GM23338 (cell line): ENCODE measurements around the gene CCNA1. TPM values are rescaled to one million over a fixed set of nuclear protein-coding genes. Genes with fewer than 3 reads are reported as not detected.

Experiments
- ATAC-seq: fragments of 200-7000 bp; cut with Tn5 transposase; 3 replicates; pipeline ENCODE4 v1.9.1; 2020
- DNase-seq: peaks from one replicate; pipeline ENCODE4 v3.0.0-alpha.2; 2015; ENCODE audit warnings: low spot score
- H2AFZ ChIP-seq: fragments of 200-600 bp; sonication (generic); 2 replicates; pipeline ENCODE4 v1.8.0; 2016; ENCODE audit warnings: antibody characterized with exemption, mild to moderate bottlenecking, moderate library complexity
- H3F3A ChIP-seq: fragments of 200-600 bp; sonication (generic); replicated peaks from 2 replicates; pipeline ENCODE4 v1.8.0; 2017; ENCODE audit warnings: antibody characterized with exemption, mixed run types, low read depth
- H3K27ac ChIP-seq: fragments of 200-600 bp; sonication (generic); 2 replicates; pipeline ENCODE4 v1.6.1; 2016; ENCODE audit warnings: low read depth
- H3K27me3 ChIP-seq: fragments of 200-600 bp; sonication (generic); 2 replicates; pipeline ENCODE4 v1.8.0; 2016; ENCODE audit warnings: mild to moderate bottlenecking, mixed run types, moderate library complexity; ENCODE audit not compliant: insufficient read depth
- H3K36me3 ChIP-seq: fragments of 200-600 bp; sonication (generic); 2 replicates; pipeline ENCODE4 v1.8.0; 2016; ENCODE audit warnings: mild to moderate bottlenecking; ENCODE audit not compliant: insufficient read depth
- H3K4me1 ChIP-seq: fragments of 200-600 bp; sonication (generic); 2 replicates; pipeline ENCODE4 v1.8.0; 2016; ENCODE audit warnings: mild to moderate bottlenecking, moderate library complexity; ENCODE audit not compliant: insufficient read depth
- H3K4me2 ChIP-seq: fragments of 200-600 bp; sonication (generic); 2 replicates; pipeline ENCODE4 v1.7.1; 2017; ENCODE audit warnings: mixed run types
- H3K4me3 ChIP-seq: fragments of 200-600 bp; sonication (generic); 2 replicates; pipeline ENCODE4 v1.6.1; 2016; ENCODE audit warnings: mixed run types
- H3K79me2 ChIP-seq: fragments of 200-600 bp; sonication (generic); replicated peaks from 2 replicates; pipeline ENCODE4 v1.8.0; 2017; ENCODE audit warnings: mild to moderate bottlenecking; ENCODE audit not compliant: insufficient read depth
- H3K9me2 ChIP-seq: fragments of 200-600 bp; sonication (generic); 2 replicates; pipeline ENCODE4 v1.8.0; 2017; ENCODE audit not compliant: insufficient read depth
- H4K20me1 ChIP-seq: fragments of 200-600 bp; sonication (generic); replicated peaks from 2 replicates; pipeline ENCODE4 v1.8.0; 2017; ENCODE audit warnings: mild to moderate bottlenecking; ENCODE audit not compliant: insufficient read depth
- H3K27ac Mint-ChIP-seq: 2 replicates; pipeline ENCODE4 v1.8.0; 2020; ENCODE audit warnings: inconsistent platforms, mild to moderate bottlenecking, moderate library complexity, mixed read lengths
- H3K27me3 Mint-ChIP-seq: 3 replicates; pipeline ENCODE4 v1.8.0; 2022; ENCODE audit warnings: low read depth, mild to moderate bottlenecking, moderate library complexity, mixed read lengths, inconsistent platforms; ENCODE audit not compliant: insufficient read depth, poor library complexity
- H3K36me3 Mint-ChIP-seq: 3 replicates; pipeline ENCODE4 v1.8.0; 2021; ENCODE audit warnings: low read depth, mild to moderate bottlenecking, inconsistent platforms, moderate library complexity, mixed read lengths
- H3K4me1 Mint-ChIP-seq: 3 replicates; pipeline ENCODE4 v1.8.0; 2020; ENCODE audit warnings: mild to moderate bottlenecking, inconsistent platforms, mixed read lengths
- H3K4me3 Mint-ChIP-seq: 3 replicates; pipeline ENCODE4 v1.8.0; 2021; ENCODE audit warnings: moderate library complexity, mild to moderate bottlenecking, inconsistent platforms, mixed read lengths
- H3K9me3 Mint-ChIP-seq: 3 replicates; pipeline ENCODE4 v1.8.0; 2020; ENCODE audit warnings: moderate library complexity, mild to moderate bottlenecking, inconsistent platforms, mixed read lengths
- CREB1 ChIP-seq: fragments of 250-450 bp; sonication (Bioruptor Pico); IDR thresholded peaks from 2 replicates; pipeline ENCODE4 v1.5.0; 2020; ENCODE audit warnings: low read depth, mild to moderate bottlenecking, moderate library complexity
- NANOG ChIP-seq: IDR thresholded peaks from 2 replicates; pipeline ENCODE4 v1.6.1; 2016; ENCODE audit warnings: antibody characterized with exemption, borderline replicate concordance
- STAT1 ChIP-seq: IDR thresholded peaks from one replicate; pipeline ENCODE4 v1.6.1; 2016; ENCODE audit warnings: antibody characterized with exemption; ENCODE audit not compliant: unreplicated experiment
- ZNF114 ChIP-seq: fragments of 250-450 bp; sonication (Bioruptor Pico); IDR thresholded peaks from 2 replicates; pipeline ENCODE4 v1.5.0; 2020; ENCODE audit warnings: mild to moderate bottlenecking, moderate library complexity
- polyA plus RNA-seq: library from polyadenylated mRNA; unstranded; fragments of >200 nt; fragmentation: Nextera tagmentation; extraction: Ambion mirVana; gene quantifications from 2 replicates; pipeline ENCODE4 v1.2.1, GENCODE V29; 2016
- total RNA-seq: library from RNA; depleted of rRNA; stranded (reverse); fragments of >200 nt; shearing (Covaris generic); gene quantifications from 2 replicates; pipeline ENCODE4 v1.2.3, GENCODE V29; 2014
- TF ChIP-seq, protein P1 (sequence below): IDR thresholded peaks from one replicate; pipeline ENCODE4 v1.6.1; 2018; ENCODE audit warnings: antibody characterized with exemption; ENCODE audit not compliant: unreplicated experiment
- TF ChIP-seq, protein P2 (sequence below): IDR thresholded peaks from 2 replicates; pipeline ENCODE4 v1.6.1; 2016; ENCODE audit warnings: antibody characterized with exemption
- TF ChIP-seq, protein P3 (sequence below), 2 experiments: fragments of 200-600 bp in 1 of 2; sonication (generic) in 1 of 2; conservative IDR thresholded peaks; 2 replicates each; pipeline versions ENCODE4 v1.5.1 to v1.6.1; 2016 to 2017; ENCODE audit warnings: antibody characterized with exemption in 2 of 2, low read depth in 2 of 2, mild to moderate bottlenecking in 2 of 2, moderate library complexity in 1 of 2

Gene CCNA1
- total and polyA plus RNA-seq, 2 experiments from 2014 or later: 3.8 to 7.4 TPM

DNA sequence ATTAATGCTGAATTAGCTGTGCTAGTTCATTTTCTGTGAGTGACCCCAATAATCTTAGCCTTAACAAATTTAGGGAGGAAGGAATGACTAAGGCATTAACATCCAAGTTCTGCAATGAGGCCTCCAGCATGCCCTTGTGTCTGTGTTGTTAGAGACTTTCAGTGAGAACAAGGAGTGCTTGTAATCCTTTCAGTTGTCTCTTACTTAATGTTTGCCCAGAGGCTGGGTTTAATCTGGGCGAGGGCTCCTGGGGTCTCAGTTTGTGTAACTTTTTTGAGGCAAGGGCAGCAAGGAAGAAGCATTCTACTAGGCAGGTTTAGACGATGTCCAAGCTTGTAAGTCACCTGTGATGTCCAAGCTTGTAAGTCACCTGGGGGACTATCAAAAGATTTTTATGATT is 24.3 kb downstream of the CCNA1 start:
- ATAC-seq: peak; percentile 37; the same call in 2 of the 3 replicates
- no peaks in the 10 kb centered on the region for H3F3A ChIP-seq
- H3K27ac Mint-ChIP-seq: peak overlapping the region; percentile 42; the same call in 1 of the 2 replicates

DNA sequence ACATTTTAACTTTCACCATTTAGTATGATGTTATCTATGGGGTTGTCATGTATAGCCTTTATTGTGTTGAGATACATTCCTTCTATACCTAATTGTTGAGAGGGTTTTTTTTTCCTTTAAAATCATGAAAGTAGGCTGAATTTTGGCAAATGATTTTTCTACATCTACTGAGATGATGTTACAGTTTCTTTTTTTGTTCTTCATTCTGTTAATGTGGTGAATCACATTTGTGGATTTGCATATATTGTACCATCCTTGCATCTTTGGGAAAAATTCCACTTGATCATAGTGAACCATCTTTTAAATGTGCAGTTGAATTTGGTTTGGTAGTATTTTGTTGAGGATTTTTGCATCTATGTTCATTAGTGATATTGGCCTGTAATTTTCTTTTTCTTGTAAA is 29.2 kb downstream of the CCNA1 start:
- DNase-seq (no peak), ATAC-seq (no peak)
- Histone ChIP-seq H3K27ac (no peak overlapping the region), H3F3A (no peaks in the 10 kb centered on the region), H3K4me1 (no peaks in the 10 kb centered on the region), H3K9me2 (no peaks in the 10 kb centered on the region), H4K20me1 (no peaks in the 10 kb centered on the region), H3K27me3 (no peaks in the 10 kb centered on the region), H3K4me3 (no peak overlapping the region), H2AFZ (no peak overlapping the region), H3K36me3 (no peaks in the 10 kb centered on the region), H3K79me2 (no peaks in the 10 kb centered on the region), H3K4me2 (no peak overlapping the region)
- no peaks in the 10 kb centered on the region for H3K9me3 Mint-ChIP-seq
- TF ChIP-seq CREB1 (no peak), NANOG (no peak), ZNF114 (CRISPR knock-in tag) (no peak), STAT1 (no peak)
- TF ChIP-seq, protein P1, sequence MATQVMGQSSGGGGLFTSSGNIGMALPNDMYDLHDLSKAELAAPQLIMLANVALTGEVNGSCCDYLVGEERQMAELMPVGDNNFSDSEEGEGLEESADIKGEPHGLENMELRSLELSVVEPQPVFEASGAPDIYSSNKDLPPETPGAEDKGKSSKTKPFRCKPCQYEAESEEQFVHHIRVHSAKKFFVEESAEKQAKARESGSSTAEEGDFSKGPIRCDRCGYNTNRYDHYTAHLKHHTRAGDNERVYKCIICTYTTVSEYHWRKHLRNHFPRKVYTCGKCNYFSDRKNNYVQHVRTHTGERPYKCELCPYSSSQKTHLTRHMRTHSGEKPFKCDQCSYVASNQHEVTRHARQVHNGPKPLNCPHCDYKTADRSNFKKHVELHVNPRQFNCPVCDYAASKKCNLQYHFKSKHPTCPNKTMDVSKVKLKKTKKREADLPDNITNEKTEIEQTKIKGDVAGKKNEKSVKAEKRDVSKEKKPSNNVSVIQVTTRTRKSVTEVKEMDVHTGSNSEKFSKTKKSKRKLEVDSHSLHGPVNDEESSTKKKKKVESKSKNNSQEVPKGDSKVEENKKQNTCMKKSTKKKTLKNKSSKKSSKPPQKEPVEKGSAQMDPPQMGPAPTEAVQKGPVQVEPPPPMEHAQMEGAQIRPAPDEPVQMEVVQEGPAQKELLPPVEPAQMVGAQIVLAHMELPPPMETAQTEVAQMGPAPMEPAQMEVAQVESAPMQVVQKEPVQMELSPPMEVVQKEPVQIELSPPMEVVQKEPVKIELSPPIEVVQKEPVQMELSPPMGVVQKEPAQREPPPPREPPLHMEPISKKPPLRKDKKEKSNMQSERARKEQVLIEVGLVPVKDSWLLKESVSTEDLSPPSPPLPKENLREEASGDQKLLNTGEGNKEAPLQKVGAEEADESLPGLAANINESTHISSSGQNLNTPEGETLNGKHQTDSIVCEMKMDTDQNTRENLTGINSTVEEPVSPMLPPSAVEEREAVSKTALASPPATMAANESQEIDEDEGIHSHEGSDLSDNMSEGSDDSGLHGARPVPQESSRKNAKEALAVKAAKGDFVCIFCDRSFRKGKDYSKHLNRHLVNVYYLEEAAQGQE: no peak
- H3K36me3 Mint-ChIP-seq: no peaks in the 10 kb centered on the region
- H3K4me1 Mint-ChIP-seq: peaks cover 7% of the 10 kb centered on the region; the same call in 2 of the 3 replicates
- no peaks in the 10 kb centered on the region for H3K27me3 Mint-ChIP-seq
- no peak overlapping the region for H3K4me3 Mint-ChIP-seq
- H3K27ac Mint-ChIP-seq: no peak overlapping the region

More for the DNA sequence above, 24.3 kb downstream of the CCNA1 start:
- Histone ChIP-seq H3K4me3 (no peak overlapping the region), H3K27me3 (no peaks in the 10 kb centered on the region), H3K4me2 (no peak overlapping the region), H3K36me3 (no peaks in the 10 kb centered on the region), H3K27ac (no peak overlapping the region), H3K9me2 (no peaks in the 10 kb centered on the region), H4K20me1 (no peaks in the 10 kb centered on the region), H3K79me2 (no peaks in the 10 kb centered on the region), H2AFZ (0 out of 2 replicates have a peak overlapping the region, but pooled peaks have one; percentile 24), H3K4me1 (peaks cover 12% of the 10 kb centered on the region)
- no peak overlapping the region for H3K4me3 Mint-ChIP-seq
- no peaks in the 10 kb centered on the region for H3K9me3 Mint-ChIP-seq
- H3K36me3 Mint-ChIP-seq: no peaks in the 10 kb centered on the region
- TF ChIP-seq ZNF114 (CRISPR knock-in tag) (no peak), NANOG (no peak), STAT1 (no peak)
- TF ChIP-seq, protein P2, sequence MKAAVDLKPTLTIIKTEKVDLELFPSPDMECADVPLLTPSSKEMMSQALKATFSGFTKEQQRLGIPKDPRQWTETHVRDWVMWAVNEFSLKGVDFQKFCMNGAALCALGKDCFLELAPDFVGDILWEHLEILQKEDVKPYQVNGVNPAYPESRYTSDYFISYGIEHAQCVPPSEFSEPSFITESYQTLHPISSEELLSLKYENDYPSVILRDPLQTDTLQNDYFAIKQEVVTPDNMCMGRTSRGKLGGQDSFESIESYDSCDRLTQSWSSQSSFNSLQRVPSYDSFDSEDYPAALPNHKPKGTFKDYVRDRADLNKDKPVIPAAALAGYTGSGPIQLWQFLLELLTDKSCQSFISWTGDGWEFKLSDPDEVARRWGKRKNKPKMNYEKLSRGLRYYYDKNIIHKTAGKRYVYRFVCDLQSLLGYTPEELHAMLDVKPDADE: no peak
- TF ChIP-seq, protein P1: no peak
- TF ChIP-seq, protein P3, sequence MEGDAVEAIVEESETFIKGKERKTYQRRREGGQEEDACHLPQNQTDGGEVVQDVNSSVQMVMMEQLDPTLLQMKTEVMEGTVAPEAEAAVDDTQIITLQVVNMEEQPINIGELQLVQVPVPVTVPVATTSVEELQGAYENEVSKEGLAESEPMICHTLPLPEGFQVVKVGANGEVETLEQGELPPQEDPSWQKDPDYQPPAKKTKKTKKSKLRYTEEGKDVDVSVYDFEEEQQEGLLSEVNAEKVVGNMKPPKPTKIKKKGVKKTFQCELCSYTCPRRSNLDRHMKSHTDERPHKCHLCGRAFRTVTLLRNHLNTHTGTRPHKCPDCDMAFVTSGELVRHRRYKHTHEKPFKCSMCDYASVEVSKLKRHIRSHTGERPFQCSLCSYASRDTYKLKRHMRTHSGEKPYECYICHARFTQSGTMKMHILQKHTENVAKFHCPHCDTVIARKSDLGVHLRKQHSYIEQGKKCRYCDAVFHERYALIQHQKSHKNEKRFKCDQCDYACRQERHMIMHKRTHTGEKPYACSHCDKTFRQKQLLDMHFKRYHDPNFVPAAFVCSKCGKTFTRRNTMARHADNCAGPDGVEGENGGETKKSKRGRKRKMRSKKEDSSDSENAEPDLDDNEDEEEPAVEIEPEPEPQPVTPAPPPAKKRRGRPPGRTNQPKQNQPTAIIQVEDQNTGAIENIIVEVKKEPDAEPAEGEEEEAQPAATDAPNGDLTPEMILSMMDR (conservative IDR thresholded peaks at IDR 0.05; ENCODE audit: low read depth in 2 of 2): no peak
- peaks cover 29% of the 10 kb centered on the region for H3K4me1 Mint-ChIP-seq
- no peak for DNase-seq
- no peaks in the 10 kb centered on the region for H3K27me3 Mint-ChIP-seq
